GM19452 (cell line): ENCODE results near the gene UGT1A9.

Experiments
- ATAC-seq: cut with Tn5 transposase; IDR thresholded peaks from one replicate; pipeline ENCODE4 v1.9.1; 2021; ENCODE audit not compliant: unreplicated experiment

UGT1A9 gene

DNA sequence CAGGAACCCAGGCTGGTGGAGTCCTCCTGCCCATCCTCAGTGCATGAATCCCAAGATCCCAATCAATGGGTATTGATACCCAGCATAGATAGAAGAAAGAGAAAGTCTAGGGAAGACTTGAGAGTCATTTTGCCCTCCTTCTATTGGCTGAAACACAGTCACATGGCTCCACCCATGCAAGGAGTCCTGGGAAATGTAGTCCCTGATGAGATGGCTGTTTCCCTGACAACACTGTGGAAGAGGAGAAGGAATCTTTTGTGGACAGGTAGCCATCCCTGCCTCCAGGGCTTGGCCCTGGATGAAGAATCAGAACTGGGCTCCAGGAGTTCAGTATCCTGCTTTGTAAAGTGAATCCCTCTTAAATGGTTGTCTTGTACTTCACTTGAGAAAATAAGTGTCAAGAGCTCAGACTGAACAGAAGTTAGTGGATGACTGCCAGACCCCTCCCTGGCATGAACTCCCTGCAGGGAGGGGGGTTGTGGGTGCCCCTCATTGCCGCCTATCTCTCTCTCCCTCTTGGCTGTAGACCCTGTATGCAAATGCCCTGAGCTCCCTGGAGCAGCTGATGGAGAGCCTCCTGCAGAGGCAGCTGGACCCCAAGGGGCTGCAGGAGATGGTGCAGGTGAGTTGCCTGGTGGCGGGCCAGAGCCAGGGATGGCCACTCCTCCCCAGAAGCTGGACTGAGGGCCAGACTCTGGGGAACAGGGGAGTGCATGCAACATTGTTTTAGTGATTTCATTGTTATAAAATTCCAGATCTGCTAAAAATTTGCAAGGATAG is 142.5 kb downstream of the UGT1A9 start:
- no peak for ATAC-seq

DNA sequence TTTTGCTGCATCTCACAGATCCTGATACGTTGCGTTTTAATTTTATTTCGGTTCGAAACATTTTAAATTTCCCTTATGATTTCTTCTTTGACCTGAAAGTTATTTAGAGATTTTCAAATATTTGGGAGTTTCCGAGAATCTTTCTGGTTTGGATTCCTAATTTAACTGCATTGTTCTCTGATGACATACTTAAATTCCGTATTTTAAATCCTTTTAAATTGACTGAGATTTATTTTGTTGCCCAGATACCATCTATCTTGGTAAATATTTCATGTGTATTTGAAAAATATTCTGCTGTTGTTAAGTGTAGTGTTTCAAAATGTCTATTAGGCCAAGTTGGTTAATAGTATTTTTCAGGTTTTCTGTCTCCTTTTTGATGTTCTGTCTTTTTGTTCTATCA is 144.2 kb downstream of the UGT1A9 start:
- ATAC-seq, result no peak

GRCh38 chr2:233816334-233816733 is 144.6 kb downstream of the UGT1A9 start:
- ATAC-seq, result no peak

- ATAC-seq, result no peak
These were observed 145.1 kb downstream of the UGT1A9 start for GRCh38 chr2:233816771-233817170.

DNA sequence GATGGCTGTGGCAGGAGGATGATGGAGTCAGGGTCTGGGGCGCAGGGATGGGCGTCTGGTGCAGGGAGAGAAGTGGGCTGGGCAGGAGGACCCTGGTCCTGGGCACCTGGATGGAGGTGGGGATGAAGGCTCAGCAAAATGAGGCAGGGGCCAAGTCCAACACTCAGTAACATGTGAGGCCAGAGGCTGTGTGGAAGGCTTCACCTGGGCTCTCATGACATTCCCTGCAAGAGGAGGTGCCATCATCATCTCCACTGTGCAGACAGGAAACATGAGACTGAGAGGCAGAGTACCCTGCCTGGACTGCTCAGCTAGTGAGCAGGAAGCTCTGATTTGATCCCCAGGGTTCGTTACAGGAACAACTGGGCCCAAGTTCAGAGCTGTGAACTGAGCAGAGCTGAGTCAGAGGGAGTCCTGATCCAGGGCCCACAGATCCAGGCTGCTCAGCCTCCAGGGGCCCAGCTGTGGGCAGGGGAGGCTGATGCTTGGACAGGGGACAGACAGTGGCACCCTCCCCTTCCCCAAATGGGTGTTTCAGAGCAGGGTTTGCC is 145.7 kb downstream of the UGT1A9 start:
- ATAC-seq, result no peak

DNA sequence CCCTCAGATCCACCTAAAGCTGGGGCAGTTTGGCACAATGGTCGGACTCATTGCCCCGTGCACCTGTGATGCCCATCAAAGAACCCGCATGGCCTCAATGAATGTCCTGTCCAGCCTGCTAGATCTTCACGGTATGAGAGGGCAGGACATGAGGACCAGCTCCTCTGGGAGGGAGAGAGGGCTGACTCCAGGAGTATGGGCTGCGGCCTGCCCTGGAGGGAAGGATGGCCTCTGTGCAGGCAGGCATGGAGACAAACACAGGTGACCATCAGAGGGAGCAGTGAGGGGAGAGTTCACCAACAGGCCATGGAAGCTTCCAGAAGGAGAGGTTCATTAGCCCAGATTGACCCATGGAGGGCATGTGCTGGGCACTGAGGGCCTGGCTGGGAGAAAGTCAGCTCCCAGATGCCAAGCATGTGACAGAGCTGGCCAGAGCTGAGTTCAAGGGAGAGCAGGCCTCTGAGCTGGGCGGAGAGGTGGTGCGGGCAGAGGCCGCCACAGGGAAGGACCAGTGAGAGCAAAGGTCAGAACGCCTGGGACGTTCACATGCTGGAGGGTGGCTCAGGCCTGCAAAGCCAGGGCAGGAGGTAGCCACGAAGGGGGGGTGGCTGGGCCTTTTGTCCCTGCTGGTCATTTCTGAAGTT is 146.4 kb downstream of the UGT1A9 start:
- ATAC-seq, result no peak

DNA sequence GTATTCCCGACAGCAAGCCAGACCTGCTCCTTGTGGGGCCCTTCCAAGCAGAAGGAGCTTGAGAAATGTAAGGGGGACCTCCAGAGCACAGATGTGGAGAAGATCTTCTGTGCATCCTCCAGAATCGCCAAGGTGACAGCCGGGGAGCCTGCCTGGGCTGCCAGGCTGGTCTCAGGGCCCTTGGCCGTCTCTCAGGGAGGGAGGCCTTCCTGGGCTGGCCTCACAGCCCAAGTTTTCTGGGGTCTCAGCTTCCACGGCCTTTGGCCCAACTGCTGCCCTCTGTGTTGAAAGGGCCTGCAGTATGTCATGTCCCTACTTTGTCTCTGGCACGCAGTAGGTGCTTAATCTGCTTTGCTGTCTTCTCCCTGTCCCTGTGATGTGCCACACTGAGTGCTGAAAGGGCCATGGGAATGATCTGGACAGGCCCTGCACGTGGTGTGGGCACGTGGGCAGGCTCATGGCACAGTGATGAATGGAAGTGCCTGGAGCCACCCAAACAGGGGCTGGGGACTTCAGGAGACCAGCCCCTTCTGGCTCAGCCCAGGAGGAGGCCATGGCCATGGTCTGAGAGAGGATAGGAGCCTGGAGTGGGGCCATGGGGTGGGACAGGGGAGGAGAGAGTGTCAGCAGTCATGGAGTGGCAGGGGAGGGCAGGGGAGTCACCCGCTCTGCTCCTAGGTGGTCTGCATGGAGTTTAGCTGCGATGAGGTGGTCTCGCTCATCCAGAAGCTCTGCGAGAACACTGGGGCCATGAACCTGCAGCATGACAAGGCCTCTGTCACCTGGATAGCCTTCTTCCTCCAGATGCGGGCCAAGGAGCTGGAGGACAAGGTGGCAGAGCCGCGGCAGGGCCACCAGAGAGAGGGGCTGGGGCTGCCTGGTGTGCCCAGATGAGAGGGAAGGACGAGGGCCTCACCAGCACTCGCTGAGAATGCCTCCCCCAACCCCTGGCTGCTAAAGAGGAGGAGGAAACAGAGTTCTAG is 147.2 kb downstream of the UGT1A9 start:
- ATAC-seq, result no peak

GRCh38 chr2:233819884-233820773 is 148.4 kb downstream of the UGT1A9 start:
- no peak for ATAC-seq

DNA sequence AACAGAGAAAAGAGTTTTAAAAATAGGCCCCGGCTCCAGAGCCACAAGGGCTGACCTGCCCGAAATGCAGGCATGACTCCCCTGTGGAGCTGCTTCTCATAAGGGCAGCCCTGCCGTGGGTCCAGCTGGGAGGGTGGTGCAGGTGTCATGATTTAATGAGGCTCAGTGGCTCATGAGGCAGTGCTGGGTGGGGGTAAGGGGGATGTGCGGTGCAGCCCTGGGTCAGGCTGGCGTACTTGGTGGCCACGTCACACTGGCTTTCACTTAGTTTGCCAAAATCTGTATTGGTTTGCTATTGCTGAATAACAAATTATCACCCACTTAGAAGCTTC is 149.0 kb downstream of the UGT1A9 start:
- ATAC-seq, result no peak

GRCh38 chr2:233821196-233821595 is 149.5 kb downstream of the UGT1A9 start:
- ATAC-seq, result no peak

DNA sequence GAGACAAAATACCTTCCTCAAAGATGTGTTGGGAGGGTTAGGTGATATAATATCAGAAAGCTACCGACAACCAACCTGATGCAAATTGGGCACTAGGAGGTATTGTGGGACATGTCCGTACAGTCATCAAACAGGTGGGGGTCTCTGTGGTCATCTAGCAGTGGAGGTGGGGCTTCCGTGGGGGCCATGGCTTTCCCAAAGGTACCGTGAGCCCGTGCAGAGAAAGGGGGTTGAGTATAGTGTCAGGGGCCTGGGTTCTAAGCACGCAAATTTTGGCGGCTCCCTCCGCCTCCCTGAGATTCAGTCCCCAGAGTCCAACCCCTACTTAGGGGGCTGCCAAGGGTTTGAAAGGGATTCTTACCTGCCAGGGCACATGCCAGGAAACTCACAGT is 150.0 kb downstream of the UGT1A9 start:
- no peak for ATAC-seq

- no peak for ATAC-seq
These were observed 150.5 kb downstream of the UGT1A9 start for GRCh38 chr2:233822101-233822771.
